Head of caudate nucleus (tissue), 42 donors: Measurements from ENCODE around the gene OR51B2.
"Not testable (repeated sequence)": the region's sequence is repeated elsewhere in the genome, so short reads cannot be mapped to it uniquely, and the experiment has no call there.

ENCODE experiments used
- DNase-seq, 42 donors: peaks; one replicate each; pipeline versions ENCODE4 v3.0.0 to v3.0.0-alpha.2; 2020 to 2021; ENCODE audit warnings: mixed read lengths in 7 of 42
- intact Hi-C: fragments of 100-400 bp; cut with DNase I; formaldehyde crosslinking; loops from one replicate; pipeline ENCODE4 v1.15.0; 2022

The OR51B2 gene

DNA sequence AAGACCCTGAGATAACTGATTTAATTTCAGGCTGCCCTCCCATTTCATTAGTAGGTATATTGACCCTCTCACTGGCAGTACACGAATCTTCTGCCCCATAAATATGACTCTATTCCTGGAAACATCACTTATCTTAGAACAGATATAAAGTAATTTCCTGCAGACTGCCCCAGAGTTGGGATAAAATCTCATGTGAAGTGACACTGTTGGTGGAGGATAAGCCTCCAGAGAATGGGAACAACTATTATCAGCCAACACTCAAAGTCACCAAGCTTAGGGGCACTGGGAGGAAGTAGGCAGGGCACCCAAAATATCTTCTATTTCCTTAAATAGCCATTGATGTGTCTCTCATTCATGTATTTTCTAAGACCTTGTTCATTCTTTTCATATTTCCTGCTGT lies 11.1 kb upstream of the OR51B2 start:
- intact Hi-C loops, result no loop called here
- DNase-seq, result no peak

DNA sequence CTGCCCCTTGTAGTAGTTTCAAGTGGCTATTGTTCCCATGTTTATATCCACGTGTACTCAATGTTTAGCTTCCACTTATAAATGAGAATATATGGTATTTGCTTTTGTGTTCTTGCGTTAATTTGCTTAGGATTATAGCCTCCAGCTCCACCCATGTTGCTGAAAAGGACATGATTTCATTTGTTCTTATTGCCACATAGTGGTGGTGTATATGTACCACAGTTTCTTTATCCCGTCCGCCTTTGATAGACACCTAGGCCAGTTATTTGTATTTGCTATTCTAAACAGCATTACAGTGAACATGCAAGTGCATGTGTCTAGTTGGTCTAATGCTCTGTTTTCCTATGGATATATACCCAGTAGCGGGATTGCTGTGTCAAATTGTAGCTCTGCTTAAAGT lies 6.8 kb downstream of the OR51B2 start:
- intact Hi-C loops, result no loop called here
- DNase-seq, result no peak

GRCh38 chr11:5313326-5314023 lies 10.6 kb downstream of the OR51B2 start:
- intact Hi-C loops, result not testable (repeated sequence)

GRCh38 chr11:5310423-5310822 lies 13.7 kb downstream of the OR51B2 start:
- intact Hi-C loops, result no loop called here
- no peak for DNase-seq

More at GRCh38 chr11:5313326-5314023, 10.6 kb downstream of the OR51B2 start:
- DNase-seq, result not testable (repeated sequence)

GRCh38 chr11:5307256-5308019 lies 16.7 kb downstream of the OR51B2 start:
- intact Hi-C loops, result no loop called here
- no peak for DNase-seq

DNA sequence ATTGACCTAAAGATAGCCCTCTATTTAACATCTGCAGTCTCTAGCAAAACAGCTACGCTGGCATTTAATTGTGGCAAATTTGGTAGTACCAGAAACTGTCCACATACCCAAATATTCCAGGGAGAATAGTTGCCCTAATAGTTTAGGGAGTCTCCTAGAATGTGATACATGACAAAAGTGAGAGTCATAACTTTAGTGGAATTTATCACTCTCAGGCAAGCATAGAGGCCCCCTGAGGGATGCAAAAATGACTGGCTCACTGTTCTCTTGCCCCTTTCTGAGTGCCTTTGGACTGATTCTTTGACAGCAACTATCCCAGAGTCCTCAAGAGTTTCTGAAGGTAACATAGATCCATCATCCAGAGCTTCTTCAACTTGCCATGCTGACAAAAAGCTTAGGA lies 20.1 kb downstream of the OR51B2 start:
- intact Hi-C loops, result no loop called here
- DNase-seq, result no peak

- intact Hi-C loops, result no loop called here
- no peak for DNase-seq
These were observed 20.5 kb downstream of the OR51B2 start for GRCh38 chr11:5303626-5304025.

GRCh38 chr11:5301846-5302245 lies 22.3 kb downstream of the OR51B2 start, which contains the start of gene OR51B4:
Gene OR51B4 (minus strand): TSS chr11:5301946. CDS start chr11:5301946, 0 bp downstream.
- intact Hi-C loops, result no loop called here
- no peak for DNase-seq

GRCh38 chr11:5300251-5300650 lies 23.8 kb downstream of the OR51B2 start:
- intact Hi-C loops, result no loop called here
- no peak for DNase-seq

DNA sequence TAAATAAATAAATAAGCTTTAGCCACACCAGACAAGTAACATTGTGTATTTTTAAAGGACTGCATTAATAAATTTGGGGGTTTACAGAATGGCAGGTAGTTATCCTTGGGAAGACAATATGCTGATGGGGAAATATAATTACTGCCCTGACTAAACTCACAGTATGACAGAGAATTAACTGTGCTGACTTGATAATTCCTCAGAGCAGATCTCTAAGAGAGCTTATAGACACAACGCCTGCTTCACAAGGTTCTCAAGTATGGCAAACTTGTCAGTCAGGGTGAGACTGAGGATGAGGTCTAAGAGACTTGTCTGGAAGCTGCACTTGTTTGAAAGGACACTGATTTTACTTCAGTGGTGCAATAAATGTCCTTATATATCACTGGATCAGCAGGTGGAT lies 25.6 kb downstream of the OR51B2 start:
- intact Hi-C loops, result no loop called here
- DNase-seq, result no peak

DNA sequence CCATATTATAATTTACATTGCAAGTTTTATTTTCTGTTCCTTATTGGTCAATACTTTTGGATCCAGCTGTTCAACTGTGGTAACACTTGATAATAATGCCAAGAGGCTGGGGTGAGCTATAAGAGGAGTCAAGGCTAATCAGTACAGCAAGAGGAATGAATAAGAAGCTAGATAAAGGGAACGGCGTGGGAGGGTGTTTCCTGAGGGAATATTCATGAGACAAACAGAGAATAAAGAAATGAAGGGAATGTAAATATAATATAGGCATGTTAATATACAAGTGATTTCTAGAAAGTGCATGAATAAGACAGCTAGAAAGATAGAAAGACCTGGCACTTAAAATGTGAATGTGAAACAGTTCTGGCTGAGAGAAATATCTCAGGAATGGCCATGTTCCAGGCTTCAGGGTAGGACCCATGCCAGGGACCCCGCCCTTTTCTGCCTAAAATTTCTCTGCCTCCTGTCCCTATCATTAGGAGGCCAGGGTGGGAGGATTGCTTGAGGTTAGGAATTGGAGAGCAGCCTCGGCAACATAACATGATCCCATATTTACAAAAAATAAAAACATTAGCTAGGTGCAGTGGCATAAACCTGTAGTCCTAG lies 26.3 kb downstream of the OR51B2 start:
- intact Hi-C loops, result no loop called here
- no peak for DNase-seq

DNA sequence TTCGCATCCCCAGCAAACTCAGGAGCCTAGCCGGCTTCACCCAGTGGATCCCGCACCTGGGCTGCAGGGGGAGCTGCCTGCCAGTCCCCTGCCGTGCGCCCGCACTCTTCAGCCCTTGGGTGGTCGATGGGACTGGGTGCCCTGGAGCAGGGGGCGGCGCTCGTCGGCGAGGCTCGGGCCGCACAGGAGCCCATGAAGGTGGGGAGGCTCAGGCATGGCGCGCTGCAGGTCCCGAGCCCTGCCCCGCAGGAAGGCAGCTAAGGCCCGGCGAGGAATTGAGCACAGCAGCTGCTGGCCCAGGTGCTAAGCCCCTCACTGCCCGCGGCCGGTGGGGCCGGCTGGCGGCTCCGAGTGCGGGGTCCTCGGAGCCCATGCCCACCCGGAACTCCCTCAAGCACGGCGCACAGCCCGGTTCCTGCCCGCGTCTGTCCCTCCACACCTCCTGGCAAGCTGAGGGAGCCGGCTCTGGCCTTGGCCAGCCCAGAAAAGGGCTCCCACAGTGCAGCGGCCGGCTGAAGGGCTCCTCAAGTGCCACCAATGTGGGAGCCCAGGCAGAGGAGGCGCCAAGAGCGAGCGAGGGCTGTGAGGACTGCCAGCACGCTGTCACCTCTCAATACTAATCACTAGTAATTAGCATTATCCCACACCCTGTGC lies 29.6 kb downstream of the OR51B2 start:
- intact Hi-C loops, result not testable (repeated sequence)
- DNase-seq, result peak in 11 of 42 donors; percentile 4 to 46 (median 14)

GRCh38 chr11:5293028-5293427 lies 31.1 kb downstream of the OR51B2 start:
- intact Hi-C loops, result no loop called here
- no peak for DNase-seq

GRCh38 chr11:5291207-5291838 lies 32.8 kb downstream of the OR51B2 start:
- intact Hi-C loops, result no loop called here
- DNase-seq, result no peak

DNA sequence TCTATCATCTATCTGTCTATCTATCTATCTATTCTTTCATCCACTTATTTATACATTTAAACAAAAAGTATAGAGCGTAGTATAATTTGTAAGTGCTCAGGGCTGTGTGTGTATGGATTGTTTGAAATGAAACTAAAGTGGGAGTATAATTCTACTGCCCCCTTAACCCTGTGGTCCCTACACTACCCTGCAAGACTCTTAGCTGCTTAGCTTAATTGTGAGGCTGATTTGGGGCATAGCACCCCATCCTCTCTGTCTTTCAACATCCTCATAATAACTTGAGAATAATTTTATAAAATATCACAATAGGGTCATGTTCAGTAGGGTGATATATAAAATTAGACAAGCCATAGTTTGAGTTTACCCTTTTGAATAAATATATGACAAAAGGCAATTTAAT lies 34.0 kb downstream of the OR51B2 start:
- intact Hi-C loops, result no loop called here
- no peak for DNase-seq

- no peak for DNase-seq
- intact Hi-C loops, result no loop called here
These were observed 34.4 kb downstream of the OR51B2 start for GRCh38 chr11:5289696-5290095.

DNA sequence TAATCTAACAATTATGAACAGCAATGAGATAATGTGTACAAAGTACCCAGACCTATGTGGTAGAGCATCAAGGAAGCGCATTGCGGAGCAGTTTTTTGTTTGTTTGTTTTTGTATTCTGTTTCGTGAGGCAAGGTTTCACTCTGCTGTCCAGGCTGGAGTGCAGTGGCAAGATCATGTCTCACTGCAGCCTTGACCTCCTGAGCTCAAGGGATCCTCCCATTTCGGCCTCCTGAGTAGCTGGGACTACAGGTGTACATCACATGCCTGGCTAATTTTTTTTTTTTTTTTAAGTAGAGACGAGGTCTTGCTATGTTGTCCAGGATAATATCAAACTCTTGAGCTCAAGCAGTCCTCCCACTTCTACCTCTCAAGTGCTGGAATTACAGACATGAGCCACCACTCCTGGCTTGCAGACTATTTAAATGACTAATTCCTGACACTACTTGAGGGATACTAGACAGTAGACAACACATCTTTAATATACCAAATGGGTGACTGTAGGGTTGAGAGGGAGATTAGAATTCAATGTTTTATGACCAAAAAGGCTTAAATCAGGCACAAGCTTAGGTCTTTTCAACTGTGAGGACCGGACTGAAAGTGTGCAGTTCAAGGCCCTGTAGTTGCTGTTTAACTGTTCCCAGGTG lies 35.1 kb downstream of the OR51B2 start:
- intact Hi-C loops, result no loop called here
- no peak for DNase-seq

DNA sequence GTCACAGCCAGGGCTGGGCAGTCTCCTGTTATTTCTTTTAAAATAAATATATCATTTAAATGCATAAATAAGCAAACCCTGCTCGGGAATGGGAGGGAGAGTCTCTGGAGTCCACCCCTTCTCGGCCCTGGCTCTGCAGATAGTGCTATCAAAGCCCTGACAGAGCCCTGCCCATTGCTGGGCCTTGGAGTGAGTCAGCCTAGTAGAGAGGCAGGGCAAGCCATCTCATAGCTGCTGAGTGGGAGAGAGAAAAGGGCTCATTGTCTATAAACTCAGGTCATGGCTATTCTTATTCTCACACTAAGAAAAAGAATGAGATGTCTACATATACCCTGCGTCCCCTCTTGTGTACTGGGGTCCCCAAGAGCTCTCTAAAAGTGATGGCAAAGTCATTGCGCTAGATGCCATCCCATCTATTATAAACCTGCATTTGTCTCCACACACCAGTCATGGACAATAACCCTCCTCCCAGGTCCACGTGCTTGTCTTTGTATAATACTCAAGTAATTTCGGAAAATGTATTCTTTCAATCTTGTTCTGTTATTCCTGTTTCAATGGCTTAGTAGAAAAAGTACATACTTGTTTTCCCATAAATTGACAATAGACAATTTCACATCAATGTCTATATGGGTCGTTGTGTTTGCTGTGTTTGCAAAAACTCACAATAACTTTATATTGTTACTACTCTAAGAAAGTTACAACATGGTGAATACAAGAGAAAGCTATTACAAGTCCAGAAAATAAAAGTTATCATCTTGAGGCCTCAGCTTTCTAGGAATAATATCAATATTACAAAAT lies 35.8 kb downstream of the OR51B2 start:
- intact Hi-C loops, result no loop called here

More for the DNA sequence above, 35.8 kb downstream of the OR51B2 start:
- no peak for DNase-seq
